Measurements from ENCODE around the gene RFTN1. TPM values are rescaled to one million over a fixed set of nuclear protein-coding genes. Genes with fewer than 3 reads are reported as not detected.

The RFTN1 gene
- total and polyA plus RNA-seq, 2 experiments from 2014 or later = 3.3 to 7.2 TPM

GRCh38 chr3:16388850-16389441 lies 124.6 kb downstream of the RFTN1 start:
- no peak for ATAC-seq
- Histone ChIP-seq H3F3A (replicated peaks; ENCODE audit: low read depth) (no peaks in the 10 kb centered on the region), H3K4me1 (ENCODE audit: insufficient read depth) (no peaks in the 10 kb centered on the region), H3K4me3 (no peak overlapping the region), H3K27ac (ENCODE audit: low read depth) (no peak overlapping the region), H3K27me3 (ENCODE audit: insufficient read depth) (no peaks in the 10 kb centered on the region), H3K9me2 (ENCODE audit: insufficient read depth) (no peaks in the 10 kb centered on the region), H3K36me3 (ENCODE audit: insufficient read depth) (no peaks in the 10 kb centered on the region), H2AFZ (no peak overlapping the region), H3K79me2 (replicated peaks; ENCODE audit: insufficient read depth) (no peaks in the 10 kb centered on the region), H4K20me1 (replicated peaks; ENCODE audit: insufficient read depth) (no peaks in the 10 kb centered on the region), H3K4me2 (no peak overlapping the region)
- H3K27ac Mint-ChIP-seq = no peak overlapping the region
- DNase-seq (ENCODE audit: low spot score) = no peak
- no peaks in the 10 kb centered on the region for H3K9me3 Mint-ChIP-seq
- TF ChIP-seq EZH2phosphoT487 (IDR thresholded peaks at IDR 0.05; ENCODE audit: unreplicated experiment) (no peak), CREB1 (CRISPR knock-in tag; IDR thresholded peaks at IDR 0.05; ENCODE audit: low read depth) (no peak), REST (IDR thresholded peaks at IDR 0.05; ENCODE audit: unreplicated experiment) (no peak), NANOG (IDR thresholded peaks at IDR 0.05; ENCODE audit: borderline replicate concordance) (no peak), ZNF462 (CRISPR knock-in tag; IDR thresholded peaks at IDR 0.05) (no peak), STAT1 (IDR thresholded peaks at IDR 0.05; ENCODE audit: unreplicated experiment) (no peak), CTCF (conservative IDR thresholded peaks at IDR 0.05; ENCODE audit: low read depth in 2 of 2) (no peak), JUNB (IDR thresholded peaks at IDR 0.05; ENCODE audit: unreplicated experiment) (no peak), POLR2AphosphoS5 (IDR thresholded peaks at IDR 0.05; ENCODE audit: low read depth) (no peak), ZNF114 (CRISPR knock-in tag; IDR thresholded peaks at IDR 0.05) (no peak), EZH2 (IDR thresholded peaks at IDR 0.05; ENCODE audit: low read depth, unreplicated experiment) (no peak), ETS1 (IDR thresholded peaks at IDR 0.05) (no peak), ZNF331 (CRISPR knock-in tag; IDR thresholded peaks at IDR 0.05; ENCODE audit: low read depth) (no peak)
- H3K36me3 Mint-ChIP-seq (ENCODE audit: low read depth) = no peaks in the 10 kb centered on the region
- peaks cover 9% of the 10 kb centered on the region for H3K27me3 Mint-ChIP-seq (ENCODE audit: insufficient read depth, low read depth, poor library complexity)
- no peak overlapping the region for H3K4me3 Mint-ChIP-seq
- peaks cover 14% of the 10 kb centered on the region for H3K4me1 Mint-ChIP-seq

Measured in GM23338 (cell line).